HG03159 (cell line): ENCODE results near the gene RNF175.

Experiments used
- ATAC-seq: cut with Tn5 transposase; IDR thresholded peaks from one replicate; pipeline ENCODE4 v1.9.1; 2021; ENCODE audit warnings: mild to moderate bottlenecking, moderate library complexity; ENCODE audit not compliant: unreplicated experiment

Gene RNF175

DNA sequence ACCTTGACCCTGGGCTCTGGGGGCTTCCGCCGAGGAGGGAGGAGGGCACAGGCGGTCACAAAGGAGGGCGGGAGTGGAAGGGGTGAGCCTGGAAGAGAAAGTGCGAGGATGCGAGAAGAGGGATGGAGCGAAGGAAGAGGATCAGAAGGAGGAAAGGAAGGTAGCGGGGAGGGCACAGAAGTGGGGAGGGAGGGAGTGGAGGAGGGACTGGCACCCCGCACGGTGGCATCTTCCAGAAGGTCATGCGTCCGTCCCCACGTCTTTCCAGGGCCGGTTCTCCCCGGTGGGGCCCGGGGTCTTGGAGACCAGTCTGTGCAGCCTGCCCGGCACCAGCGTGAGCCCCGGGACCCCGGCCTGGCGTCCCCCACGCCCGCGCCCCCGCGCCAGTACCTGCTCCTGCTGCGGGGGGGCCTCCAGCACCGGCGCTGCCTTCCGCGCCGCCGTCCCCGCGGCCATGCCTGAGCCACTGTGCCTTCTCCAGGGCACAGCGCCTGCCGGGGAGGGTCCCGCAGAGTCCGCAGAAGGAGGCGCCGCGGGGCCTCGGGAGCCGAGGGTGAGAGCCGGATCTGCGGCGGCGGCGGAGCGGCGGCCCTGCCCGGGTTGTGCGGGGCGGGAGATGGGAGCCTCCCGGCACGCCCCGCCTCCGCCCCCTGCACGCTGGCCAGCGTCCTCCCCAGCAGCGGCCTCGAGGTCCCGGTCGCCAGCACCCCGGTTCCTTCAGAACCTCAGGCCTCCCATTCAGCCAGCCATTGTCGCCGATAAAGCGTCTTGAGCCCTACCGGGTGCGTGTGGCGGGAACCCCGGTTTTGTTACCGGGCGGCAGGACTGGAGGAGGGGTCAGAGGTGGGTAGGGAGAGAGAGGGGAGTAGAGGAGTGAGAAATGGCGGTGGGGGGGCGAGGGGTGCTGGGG is at the start of gene RNF175:
Gene RNF175, minus strand, starts transcription at position 618 of the 910 bp plus-strand sequence. Its CDS starts 162 bp downstream, at position 456.
- no peak for ATAC-seq

DNA sequence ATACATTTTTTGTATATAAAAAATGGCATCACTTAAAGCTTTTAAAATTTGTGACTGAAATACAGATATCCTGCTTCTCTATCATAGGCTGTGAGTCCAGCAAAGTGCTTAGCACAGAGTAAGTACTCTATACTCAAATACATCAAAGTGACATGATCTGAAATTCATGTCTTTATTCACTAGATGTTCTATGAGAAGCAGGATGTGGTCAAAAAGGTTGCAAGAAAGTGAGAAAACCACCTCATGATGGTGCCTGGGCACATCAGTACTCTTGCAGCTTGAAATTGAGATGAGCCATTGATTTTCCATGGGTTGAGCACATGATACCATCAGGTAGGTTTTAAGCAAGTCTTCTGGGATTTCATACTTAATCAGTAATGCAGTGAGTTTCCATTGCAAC is 49.5 kb upstream of the RNF175 start:
- no peak for ATAC-seq

DNA sequence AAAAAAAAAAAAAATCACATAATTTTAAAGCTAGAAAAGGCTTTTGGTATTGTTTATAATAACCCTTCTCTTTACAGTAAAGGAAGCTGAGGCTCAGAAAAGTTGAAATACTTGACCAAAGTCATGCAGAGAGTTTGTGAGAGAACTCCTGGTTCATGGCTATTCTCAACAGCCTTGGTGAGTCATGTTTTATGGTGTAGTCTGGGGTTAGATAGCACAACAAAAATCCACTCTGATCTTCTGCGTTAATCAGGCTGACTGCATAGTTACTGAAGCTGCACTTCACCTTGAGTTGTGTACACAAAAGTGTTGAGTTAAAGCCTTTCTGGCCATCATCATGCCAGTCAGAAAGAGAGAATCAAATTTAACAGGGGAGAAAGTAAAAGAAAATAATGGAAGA is 48.4 kb upstream of the RNF175 start:
- ATAC-seq: no peak

DNA sequence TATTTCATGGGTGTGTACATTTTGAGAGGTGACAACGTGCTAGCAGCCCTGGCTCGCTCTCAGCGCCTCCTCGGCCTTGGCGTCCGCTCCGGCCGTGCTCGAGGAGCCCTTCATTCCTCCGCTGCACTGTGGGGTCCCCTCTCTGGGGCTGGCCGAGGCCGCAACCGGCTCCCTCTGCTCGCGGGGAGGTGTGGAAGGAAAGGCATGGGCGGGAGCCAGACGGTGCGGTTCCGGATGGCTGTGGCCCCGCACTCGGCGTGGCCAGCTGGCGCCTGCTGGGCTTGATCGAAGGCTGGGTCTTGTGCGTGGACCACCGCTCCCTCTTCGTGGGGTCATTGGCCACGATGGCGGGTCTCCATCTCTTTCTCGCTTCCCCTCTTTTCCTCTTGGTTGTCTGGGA is 46.2 kb upstream of the RNF175 start:
- no peak for ATAC-seq

DNA sequence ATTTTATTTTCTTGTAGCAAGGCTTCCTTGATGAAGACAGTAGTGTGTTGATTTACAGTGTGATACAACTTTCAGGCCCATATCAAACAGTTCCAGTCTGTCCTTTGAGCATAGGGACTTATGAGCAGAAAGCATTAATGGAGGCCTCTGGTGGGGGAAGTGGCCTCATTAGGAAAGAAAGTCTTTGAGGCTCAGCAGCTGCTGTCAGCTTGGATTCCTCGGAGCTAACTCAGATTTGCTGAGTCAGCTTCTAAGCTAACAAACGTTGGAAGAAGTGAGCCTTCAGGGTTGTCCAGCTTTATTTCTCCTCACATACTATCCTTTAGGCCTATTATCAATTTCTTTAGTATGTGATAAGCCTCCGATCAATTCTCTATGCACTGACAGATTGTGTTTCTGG is 44.9 kb upstream of the RNF175 start:
- no peak for ATAC-seq

DNA sequence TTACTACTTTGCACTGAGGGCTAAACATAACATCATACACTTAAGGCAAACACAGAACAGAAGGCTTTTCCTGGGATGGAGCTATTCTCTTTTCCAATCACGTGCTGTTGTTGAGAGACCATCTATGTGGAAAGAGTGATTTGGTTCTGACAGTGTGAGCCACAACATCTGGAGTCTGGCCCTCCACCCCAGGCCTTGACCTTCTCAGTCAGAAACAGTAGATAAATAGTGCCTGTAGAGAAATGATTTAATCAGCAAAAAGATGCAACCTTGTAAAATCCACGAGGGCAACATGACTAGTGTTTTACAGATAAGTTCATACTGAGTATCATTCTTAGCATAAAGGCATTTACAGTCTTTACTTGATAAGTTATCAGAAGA is 39.9 kb upstream of the RNF175 start:
- ATAC-seq: no peak

DNA sequence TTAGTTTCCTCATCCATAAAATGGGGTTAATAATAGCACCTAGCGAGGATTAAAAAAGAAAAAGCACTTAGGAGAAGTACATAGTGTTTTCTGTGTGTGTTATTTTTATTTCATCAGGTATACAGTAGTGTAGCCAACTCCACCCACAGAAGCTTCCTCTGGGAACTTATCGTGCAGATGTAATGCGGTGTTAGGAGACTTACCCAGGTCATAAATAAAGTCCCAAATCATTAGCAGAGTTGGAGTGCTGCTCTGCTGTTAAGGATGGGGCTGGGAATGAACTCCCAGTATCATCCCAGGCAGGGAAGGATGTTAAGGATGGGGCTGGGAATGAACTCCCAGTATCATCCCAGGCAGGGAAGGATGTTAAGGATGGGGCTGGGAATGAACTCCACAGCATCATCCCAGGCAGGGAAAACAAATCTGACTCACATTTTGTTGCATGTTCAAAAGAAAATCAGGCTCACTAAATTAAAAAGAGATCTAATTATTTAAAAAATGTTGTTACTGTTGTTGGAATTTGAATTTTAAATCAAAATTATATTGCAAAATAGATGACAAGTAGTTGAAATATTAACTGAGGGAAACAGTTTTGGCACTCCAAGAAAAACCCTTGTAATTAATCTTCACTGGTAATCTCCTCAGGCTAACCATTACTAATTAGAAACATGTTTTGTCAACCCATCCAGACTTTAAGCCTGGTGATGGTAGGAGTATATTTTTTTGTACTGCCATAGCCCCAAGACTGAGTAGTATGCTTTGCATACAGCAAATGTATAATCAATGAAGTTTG is 39.3 kb upstream of the RNF175 start:
- no peak for ATAC-seq

DNA sequence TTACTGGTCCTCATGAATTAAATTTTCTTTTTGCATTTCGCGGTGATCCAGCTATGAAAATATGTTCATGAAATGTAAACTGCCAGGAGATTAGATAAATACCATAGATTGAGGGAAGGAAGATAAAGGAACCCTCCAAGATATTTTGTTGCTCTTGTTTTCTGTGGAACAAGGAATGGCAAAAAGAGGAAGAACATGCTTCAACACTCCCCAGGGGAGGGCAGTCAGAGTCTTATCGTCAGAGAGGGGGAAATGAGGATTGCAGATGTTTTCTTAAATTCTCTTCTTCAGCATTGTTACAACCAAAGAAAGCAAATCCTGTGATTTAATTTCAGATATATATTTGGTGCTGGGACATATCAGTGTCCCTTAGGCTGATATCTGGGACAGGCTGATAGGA is 38.6 kb upstream of the RNF175 start:
- ATAC-seq: no peak

DNA sequence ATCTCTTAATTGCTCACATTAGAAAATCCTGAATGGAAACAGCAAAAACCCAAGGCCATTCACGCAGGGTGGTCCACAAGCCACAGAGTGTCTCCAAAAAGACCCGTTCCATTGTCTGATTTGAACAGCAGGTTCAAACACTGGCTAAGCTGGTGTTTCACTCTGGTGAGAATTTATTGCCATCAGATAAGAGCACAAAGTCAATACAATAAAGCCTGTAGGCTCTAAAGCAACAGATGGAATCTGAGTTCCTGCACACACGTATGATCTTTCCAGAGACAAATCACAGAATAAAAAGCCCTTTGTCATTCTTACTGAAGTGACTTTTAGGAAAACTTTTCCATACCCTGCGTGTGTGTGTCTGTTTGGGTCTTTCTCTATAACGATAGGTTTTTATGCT is 34.2 kb upstream of the RNF175 start:
- no peak for ATAC-seq

DNA sequence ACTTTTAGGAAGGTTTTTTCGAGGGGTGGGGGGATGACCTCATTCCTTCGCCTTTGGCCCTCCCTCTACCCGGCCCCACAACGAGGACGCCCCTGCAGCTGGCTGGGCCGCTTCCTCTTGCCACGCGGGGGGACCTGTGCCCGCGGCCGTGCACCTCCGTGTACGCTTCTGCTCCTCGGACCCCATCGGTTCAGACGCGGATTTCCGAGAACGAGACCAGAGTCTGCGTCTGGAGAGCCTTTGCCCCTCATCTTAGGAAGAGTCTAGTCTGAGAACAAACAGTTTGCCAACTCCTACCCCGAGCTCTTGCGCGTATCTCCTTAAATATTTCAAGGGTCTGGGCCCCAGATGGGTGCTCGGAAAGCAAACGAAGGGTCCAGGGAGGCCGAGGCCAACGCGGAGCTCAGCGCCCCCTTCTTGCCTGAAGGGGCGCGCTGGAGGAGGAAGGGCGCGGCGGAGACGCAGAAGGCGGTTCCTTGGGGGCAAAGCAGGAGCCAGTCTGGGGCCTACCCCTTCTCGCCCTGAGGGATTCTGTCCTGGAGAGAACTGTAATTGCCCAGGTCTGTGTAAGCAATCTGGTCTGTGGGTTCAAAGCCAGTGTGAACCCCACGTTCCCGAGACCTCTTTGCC is 32.9 kb upstream of the RNF175 start:
- ATAC-seq: no peak

DNA sequence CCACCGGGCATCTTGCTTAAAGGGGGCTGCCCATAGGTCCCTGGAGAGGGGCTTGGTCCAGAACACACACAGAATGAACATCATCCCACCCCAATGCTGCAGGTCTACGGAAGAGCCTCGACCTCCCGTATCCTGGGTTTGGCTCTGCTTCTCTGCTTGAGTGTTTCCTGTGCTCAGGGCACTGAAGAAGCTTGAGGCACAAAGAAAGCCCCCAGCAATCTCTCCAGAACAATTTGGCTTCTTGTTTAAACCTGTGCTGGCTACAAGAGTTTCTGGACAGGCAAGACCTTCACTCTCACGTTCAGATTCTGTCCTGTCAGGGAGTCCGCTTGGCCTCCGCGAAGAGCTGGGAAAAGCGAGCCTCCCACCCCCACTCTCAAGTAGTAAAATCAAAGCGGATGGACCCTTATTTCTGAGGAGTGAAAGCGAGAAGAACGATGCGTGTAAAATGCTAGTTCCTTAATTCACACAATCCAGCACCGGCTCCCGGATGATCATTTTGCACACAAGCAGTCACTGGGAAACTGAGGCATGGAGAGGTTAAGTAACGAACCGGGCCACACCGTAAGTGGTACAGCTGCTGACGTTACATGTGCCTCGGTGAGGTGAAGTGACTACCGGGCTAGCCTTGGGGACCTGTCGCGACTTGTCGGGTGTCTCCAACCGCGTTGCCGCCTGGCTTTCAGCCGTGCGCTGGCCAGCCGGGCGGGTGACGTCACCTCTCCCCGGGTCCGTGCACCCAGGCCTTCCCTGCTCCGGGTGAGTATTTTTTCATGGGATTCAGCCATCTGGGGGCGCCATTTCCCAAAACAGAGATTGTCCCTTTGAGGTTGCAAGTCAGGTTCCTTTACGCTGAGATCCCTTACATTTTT is 32.2 kb upstream of the RNF175 start:
- no peak for ATAC-seq

DNA sequence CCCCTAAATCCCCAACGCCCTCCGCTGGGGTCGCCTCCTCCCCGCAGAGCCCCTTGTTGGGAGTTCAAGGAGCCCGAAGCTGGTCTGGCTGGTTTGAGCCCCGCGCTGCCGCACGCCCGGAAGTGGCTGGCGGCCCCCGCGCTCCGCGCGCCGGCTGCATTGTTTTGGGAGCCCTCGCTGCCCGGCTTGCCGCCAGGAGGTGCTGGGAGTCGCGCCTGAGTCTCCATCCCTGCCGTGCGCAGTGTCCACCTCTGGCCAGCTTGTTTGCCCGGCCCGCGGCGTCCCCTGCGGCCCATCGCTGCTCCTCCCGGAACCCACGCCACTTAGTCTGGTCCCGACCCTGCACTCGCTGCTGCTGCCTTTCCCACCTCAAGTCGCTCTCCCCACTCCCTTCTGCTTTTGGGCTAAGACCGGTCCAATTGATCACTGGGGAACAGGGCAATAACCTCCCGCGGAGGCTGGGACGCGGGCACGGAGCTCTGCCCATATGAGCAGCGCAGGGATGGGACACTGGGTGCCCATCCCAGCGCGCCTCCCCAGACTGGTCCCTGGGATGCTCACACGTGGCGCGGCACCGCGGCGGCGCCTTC is 31.2 kb upstream of the RNF175 start:
- no peak for ATAC-seq

DNA sequence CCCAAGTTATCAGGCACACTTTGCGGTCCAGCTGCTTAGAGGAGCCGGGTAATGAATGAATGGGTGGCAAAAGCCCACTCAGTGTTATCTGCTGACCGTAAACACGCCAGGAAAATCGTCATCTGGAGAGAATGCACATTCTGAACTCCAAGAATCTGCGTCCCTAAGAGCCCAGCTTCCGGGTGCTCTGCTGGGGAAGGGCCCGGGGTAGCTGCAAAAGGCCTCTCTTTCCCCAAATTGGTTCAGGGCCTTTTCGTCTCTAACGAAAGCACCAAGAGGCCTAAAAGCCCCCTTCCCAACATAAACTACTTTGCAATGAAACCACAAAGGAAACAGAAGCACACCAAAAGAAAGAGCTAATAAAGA is 30.7 kb upstream of the RNF175 start:
- ATAC-seq: no peak

DNA sequence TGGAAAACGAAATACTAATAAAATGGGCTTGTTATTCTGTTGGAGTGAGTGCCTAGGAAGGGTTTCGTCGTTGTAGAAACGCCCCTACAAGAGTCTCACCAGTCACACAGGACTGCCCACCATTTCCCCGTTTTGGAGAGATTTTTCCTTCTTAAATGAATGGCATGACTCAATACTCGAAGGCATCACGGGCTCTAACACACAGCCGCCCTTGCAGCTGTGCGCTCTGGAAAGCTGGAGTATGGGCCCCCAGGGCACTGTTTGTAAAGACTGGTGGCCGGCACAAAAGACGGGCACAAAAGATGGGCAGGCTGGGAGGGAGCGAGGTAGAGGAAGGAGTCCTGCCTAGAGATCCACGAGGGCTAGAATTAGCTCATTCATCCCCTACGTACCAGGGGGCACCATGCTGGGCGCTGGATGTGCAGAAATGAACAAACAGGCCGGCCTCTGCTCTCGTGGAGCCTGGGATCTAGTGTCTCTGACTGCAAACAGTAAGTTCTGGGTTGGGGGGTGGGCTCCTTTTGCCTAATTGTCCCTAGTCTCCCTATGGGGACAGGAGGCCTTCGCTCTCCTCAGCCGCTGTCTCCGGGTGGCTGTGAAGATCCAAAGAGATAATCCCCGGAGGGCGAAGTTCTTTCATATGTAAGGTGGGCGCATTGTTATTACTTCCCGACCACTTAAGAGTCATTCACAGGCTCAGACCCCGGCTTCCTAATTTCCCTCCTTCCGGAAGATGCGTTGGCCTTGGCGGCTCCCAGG is 30.1 kb upstream of the RNF175 start:
- ATAC-seq: no peak

DNA sequence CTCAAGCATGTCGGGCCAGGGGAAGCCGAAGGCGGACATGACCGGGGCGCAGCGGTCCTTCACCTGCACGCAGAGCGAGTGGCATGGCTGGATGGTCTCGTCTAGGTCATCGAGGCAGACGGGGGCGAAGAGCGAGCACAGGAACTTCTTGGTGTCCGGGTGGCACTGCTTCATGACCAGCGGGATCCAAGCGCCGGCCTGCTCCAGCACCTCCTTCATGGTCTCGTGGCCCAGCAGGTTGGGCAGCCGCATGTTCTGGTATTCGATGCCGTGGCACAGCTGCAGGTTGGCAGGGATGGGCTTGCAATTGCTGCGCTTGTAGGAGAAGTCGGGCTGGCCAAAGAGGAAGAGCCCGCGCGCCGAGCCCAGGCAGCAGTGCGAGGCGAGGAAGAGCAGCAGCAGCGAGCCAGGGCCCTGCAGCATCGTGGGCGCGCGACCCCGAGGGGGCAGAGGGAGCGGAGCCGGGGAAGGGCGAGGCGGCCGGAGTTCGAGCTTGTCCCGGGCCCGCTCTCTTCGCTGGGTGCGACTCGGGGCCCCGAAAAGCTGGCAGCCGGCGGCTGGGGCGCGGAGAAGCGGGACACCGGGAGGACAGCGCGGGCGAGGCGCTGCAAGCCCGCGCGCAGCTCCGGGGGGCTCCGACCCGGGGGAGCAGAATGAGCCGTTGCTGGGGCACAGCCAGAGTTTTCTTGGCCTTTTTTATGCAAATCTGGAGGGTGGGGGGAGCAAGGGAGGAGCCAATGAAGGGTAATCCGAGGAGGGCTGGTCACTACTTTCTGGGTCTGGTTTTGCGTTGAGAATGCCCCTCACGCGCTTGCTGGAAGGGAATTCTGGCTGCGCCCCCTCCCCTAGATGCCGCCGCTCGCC is 28.8 kb upstream of the RNF175 start, which contains the start of gene SFRP2:
Gene SFRP2, minus strand, starts transcription at position 671 of the 864 bp plus-strand sequence. Its CDS starts 248 bp downstream, at position 423.
- no peak for ATAC-seq

DNA sequence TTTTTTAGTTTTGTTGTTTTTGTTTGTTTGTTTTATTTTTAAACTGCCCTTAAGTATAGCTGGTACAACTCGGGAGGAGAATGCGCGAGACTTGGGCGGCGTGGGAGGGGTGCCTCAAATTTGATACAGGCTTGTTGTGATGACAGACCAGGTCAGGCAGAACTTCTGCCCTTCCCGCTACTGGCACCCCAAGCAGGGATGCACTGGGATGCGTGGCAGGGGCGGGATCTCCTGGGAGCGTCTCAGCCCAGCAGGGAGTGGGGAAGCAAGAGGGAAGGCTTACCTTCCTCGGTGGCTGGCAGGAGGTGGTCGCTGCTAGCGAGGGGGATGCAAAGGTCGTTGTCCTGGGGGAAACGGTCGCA is 28.2 kb upstream of the RNF175 start:
- ATAC-seq: no peak

DNA sequence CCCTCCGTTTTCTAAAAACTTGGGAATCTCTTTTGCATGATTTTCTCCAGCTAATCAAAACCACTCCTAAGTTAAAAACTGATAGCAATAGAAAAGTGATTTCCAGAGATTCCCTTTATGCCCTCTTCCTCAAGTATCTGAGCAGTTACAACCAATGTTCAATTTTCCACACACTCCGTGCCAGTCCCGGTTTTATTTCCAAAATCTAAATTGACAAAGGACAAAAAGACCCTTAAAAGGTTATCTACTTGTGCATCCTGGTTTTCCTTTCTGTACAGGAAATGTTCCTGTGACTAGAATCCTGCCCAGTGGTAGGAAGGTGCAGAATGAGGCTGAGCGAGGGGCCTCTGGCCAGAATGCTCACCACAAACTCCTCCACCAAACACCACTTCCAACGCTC is 27.8 kb upstream of the RNF175 start:
- no peak for ATAC-seq

DNA sequence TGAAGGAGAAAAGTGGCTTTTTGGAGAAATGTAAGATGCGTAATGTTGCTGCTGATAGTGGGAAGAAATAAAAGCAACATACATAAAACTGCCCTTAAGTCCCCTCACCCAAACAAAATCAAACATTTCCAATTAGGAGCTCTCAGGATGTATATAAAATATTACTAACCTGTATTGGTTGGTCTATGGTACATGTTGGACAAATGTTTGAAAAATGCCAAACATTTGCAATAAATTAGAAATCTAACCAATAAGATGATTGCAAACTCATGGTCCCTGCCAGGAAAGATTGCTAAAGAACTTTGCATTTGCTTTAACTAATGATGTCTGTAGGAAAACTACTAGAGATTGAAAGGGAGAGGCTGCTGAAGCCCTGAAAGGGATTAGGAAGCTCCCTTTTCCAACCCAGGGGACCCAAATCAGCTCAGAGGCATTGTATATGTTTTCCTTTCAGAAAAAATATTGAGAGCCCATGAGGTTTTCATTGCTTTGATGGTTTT is 27.3 kb upstream of the RNF175 start:
- no peak for ATAC-seq
